GM10248 (cell line): Measurements from ENCODE around the gene ARHGEF7.

ENCODE experiments used
- CTCF ChIA-PET: fragments of 300-600 bp; sonication (Branson Sonifier 250); formaldehyde crosslinking; extraction: SDS; loops from one replicate; lab custom pipeline; 2021; ENCODE audit warnings: antibody characterized with exemption; lab: Yijun Ruan, JAX
- POLR2A ChIA-PET: fragments of 350-650 bp; sonication (Branson Sonifier 250); formaldehyde crosslinking; extraction: SDS; loops from one replicate; lab custom pipeline; 2020; ENCODE audit warnings: antibody characterized with exemption; lab: Yijun Ruan, JAX
- DNase-seq: peaks from one replicate; pipeline ENCODE4 v3.0.0; 2012; ENCODE audit errors: extremely low spot score
- TF ChIP-seq, protein P1 (sequence below): IDR thresholded peaks from 2 replicates; pipeline ENCODE4 v1.5.1; 2012; ENCODE audit warnings: mild to moderate bottlenecking, low read depth; ENCODE audit errors: extremely low read depth, missing control alignments, control extremely low read depth

ARHGEF7 gene

DNA sequence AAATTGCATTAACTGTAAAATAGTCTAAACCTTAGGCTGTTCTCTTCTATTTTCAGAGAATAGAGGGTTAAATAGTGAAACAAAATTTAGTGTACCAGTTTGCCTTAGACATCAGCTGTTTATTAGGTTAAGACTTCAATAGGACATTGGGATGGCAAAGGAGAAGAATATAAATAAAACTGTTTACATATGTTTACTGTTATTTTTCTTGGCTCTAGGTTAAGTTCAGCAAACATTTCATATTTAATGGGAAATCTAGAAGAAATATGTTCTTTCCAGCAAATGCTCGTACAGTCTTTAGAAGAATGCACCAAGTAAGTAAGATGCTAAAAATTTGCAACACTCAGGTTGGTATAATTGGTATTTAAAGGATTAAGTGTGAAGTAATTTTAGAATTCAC, 128.9 kb downstream of the ARHGEF7 start:
- DNase-seq, result no peak
- TF ChIP-seq, protein P1, sequence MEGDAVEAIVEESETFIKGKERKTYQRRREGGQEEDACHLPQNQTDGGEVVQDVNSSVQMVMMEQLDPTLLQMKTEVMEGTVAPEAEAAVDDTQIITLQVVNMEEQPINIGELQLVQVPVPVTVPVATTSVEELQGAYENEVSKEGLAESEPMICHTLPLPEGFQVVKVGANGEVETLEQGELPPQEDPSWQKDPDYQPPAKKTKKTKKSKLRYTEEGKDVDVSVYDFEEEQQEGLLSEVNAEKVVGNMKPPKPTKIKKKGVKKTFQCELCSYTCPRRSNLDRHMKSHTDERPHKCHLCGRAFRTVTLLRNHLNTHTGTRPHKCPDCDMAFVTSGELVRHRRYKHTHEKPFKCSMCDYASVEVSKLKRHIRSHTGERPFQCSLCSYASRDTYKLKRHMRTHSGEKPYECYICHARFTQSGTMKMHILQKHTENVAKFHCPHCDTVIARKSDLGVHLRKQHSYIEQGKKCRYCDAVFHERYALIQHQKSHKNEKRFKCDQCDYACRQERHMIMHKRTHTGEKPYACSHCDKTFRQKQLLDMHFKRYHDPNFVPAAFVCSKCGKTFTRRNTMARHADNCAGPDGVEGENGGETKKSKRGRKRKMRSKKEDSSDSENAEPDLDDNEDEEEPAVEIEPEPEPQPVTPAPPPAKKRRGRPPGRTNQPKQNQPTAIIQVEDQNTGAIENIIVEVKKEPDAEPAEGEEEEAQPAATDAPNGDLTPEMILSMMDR, result no peak
- ChIA-PET CTCF (interaction anchor here (1.0 to 1.2 kb wide), 2 partner anchors 28 to 176 kb away, joined by 3 read pairs; no protein-coding TSS in a partner anchor), POLR2A (no interaction called here)

DNA sequence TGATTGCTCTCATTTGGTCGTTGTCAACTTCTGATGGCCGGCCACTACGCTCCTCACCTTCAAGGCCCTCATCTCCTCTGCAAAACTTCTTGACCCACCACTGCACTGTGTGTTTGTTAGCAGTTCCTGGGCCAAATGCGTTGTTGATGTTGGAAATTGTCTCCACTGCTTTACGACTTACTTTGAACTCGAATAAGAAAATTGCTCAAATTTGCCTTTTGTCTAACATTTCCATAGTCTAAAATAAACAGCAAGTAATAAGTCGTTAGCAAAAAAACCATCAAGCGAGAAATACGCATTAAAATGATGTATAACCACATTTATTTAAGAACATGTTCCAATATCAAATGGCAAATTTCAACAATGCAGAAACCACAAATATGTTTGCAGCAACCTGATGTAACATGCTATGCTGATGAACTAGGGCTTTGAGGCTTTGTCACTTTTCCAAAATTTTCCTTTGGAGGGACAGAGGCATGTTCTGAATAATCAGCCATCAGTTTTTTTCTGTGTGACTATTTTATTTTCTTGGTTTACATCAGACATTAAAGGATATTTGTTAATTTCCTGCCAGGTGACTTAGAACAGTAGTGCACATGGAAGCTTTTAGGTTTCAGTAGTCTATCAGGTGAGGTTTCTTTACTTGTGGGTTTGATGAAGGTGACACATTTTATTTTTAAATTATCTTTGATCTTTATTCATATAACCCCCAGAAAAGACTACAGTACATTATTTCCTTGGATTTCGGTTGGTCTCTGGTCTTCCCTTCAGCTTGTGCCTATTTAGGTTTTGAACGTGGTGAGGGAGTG, 130.7 kb downstream of the ARHGEF7 start:
- DNase-seq, result no peak
- POLR2A ChIA-PET, result no interaction called here
- CTCF ChIA-PET, result interaction anchor here (1.2 kb wide), 1 partner anchor 178 kb away, joined by 4 read pairs; no protein-coding TSS in a partner anchor
- TF ChIP-seq, protein P1, result no peak

DNA sequence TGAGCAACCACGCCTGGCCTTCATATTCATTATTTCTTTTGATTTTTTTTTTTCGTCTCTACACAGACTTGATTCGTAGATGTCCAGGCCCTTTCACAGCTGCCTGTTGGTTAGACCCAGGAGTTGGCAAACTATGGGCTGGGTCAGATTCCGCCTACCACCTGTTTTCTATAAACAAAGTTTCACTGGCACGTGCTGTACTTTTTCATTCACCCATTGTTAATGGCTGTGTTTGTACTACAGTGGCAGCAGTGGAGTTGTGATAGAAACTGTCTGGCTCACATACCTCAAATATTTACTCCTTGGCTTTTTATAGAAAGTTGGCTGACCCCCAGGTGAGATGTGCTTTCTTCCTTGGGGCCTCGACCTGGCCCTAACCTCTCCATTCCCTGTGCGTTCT, 132.4 kb downstream of the ARHGEF7 start:
- ChIA-PET CTCF (interaction anchor here (0.6 kb wide), 1 partner anchor 21 kb away, joined by 3 read pairs; no protein-coding TSS in a partner anchor), POLR2A (no interaction called here)
- TF ChIP-seq, protein P1, result no peak
- DNase-seq, result no peak

DNA sequence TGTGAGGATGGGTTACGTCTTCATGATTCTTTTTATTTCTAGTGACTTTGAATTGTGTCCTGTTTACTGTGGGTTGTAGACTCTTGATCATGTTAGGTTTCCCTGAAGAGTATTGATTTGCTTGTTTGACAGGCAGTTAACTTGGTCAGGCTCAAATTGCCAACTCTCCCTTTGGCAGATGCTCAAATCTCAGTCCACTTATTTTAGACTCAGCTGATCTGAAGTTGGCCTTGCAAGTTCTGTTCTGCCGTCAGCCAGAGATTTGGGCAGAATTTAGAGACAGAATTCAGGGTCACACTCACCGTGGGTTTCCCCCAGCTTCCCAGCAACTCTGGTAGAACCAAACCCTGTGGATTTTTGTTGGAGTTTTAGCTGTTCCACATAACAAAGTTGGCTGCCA, 133.7 kb downstream of the ARHGEF7 start:
- CTCF ChIA-PET, result interaction anchor here (0.8 to 1.5 kb wide), 5 partner anchors 15 to 204 kb away, joined by 3 read pairs; no protein-coding TSS in a partner anchor
- DNase-seq, result no peak
- TF ChIP-seq, protein P1, result no peak
- POLR2A ChIA-PET, result no interaction called here

DNA sequence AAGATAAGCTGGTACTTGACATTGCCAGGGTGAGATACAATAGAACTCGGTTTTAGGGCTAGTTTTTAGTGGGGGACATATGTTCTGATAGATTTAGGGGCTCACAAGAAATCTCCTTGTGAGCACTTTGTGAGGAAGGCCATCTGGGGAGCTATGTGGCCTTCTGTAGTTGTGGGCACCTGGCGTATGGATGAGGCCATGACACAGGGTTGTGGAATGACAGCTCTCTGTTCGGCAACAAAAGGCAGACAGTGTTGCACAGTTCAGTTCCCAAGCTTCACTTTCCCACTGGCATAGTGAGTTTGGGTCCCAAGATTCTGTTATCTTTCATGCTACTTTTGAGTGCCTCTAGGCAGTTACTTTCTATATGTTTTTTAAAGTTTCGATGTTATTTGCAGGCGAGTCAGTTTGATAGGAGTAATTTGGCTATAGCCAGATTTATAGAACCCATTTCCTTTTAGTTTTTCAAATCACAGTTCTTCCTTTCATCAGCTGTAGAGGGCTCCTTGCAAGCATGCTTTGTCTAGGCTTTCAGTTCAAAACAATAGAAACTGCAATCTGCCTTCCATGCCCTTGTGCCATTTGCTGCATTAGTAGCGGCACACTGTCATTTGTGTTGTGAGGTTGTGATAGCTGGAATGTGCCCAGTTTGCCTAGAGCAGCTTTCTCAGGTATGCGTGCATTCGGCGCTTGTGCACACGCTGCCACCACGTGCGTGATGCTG, 134.7 kb downstream of the ARHGEF7 start:
- CTCF ChIA-PET, result interaction anchor here (1.0 to 1.5 kb wide), 5 partner anchors 8 to 64 kb away, joined by 3 read pairs; no protein-coding TSS in a partner anchor
- POLR2A ChIA-PET, result no interaction called here
- TF ChIP-seq, protein P1, result no peak
- DNase-seq, result no peak
